Activated T-cell treated with anti-CD3 and anti-CD28 coated beads for 4 hours (primary cell): ENCODE measurements around the gene FHL3.
"Not testable (repeated sequence)": the region's sequence is repeated elsewhere in the genome, so short reads cannot be mapped to it uniquely, and the experiment has no call there.

Experiments
- DNase-seq: peaks from one replicate; pipeline ENCODE4 v3.0.0-alpha.2; 2020

FHL3 gene

DNA sequence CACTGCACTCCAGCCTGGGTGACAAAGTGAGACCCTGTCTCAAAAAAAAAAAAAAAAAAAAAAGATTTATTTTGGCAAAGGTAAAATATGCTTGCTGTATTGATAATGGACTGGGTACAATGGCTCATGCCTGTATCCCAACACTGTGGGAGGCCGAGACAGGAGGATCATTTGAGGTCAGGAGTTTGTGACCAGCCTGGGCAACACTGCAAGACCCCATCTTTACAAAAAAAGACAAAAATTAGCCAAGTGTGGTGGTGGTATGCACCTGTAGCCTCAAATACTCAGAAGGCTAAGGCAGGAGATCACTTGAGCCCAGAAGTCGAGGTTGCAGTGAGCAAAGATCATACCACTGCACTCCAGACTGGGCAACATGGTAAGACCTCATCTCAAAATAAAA lies 21.8 kb downstream of the FHL3 start:
- no peak for DNase-seq

DNA sequence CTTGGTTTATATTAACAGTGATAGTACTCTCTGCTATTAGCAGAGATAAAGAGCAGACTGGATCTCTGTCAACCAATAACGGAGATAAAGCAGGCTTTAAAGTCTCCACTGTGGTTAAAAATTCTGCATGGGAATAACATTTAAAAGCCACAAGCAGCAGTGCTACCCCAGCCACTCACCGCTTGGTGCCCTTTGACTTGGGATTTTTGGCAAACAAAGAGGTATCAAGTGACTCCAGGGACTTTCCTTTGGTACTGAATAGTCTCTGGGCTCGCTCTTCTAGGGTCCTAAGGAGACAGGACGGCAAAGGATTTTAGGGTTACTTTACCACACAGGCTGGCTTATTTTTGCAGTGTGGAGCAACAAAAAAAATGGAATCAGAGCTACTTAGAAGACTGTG lies 26.8 kb downstream of the FHL3 start:
- no peak for DNase-seq

GRCh38 chr1:37975083-37975482 lies 30.2 kb downstream of the FHL3 start:
- not testable (repeated sequence) for DNase-seq

DNA sequence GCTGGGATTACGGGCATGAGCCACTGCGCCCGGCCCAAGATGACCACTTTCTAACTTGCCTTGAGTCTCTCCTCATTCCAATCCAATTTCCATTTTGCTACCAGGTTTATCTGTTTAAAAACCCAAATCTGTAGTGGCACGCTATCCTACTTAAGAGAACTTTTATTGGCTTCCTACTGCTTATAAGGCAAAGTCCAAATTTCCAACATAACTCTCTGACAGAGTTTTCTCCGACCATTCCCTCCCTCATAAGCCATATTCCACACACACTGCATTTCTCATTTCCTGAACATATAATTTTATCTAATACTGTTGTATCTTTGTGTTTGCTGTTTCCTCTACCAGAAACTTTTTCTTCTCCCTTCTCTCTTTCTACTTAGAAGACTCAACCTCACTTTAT lies 30.7 kb downstream of the FHL3 start:
- DNase-seq: no peak

DNA sequence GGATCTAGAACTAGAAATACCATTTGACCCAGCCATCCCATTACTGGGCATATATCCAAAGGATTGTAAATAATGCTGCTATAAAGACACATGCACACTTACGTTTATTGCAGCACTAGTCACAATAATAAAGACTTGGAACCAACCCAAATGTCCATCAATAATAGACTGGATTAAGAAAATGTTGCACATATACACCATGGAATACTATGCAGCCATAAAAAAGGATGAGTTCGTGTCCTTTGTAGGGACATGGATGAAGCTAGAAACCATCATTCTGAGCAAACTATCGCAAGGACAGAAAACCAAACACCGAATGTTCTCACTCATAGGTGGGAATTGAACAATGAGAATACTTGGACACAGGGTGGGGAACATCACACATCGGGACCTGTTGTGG lies 31.6 kb downstream of the FHL3 start:
- not testable (repeated sequence) for DNase-seq

- no peak for DNase-seq
Measured at GRCh38 chr1:37965301-37965700, 40.0 kb downstream of the FHL3 start.

GRCh38 chr1:37964106-37964505 lies 41.2 kb downstream of the FHL3 start:
- not testable (repeated sequence) for DNase-seq

- no peak for DNase-seq
Measured at GRCh38 chr1:37958690-37959089, 46.6 kb downstream of the FHL3 start.

GRCh38 chr1:37955685-37956084 lies 49.6 kb downstream of the FHL3 start:
- DNase-seq: no peak

GRCh38 chr1:37954316-37954971 lies 50.9 kb downstream of the FHL3 start:
- no peak for DNase-seq

DNA sequence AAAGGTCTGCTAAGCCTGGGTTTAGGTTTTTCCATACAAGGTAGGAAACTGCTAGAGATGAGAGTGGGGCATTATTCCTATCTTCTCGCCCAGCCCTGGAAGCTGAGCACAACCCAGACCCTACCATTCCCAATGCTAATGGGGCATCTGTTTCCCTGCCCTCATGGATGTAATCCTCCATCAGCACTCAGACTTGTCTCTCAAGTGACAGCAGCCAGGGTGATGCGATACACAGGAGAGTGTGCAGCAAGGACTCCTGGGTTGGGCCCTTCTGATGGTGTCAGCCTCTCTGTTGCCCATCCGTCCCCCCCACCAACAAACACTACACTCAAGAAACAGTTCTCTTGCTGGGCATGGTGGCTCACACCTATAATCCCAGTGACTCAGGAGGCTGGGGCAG lies 52.6 kb downstream of the FHL3 start:
- DNase-seq: no peak

- no peak for DNase-seq
Measured at GRCh38 chr1:37951783-37952624, 53.3 kb downstream of the FHL3 start.

DNA sequence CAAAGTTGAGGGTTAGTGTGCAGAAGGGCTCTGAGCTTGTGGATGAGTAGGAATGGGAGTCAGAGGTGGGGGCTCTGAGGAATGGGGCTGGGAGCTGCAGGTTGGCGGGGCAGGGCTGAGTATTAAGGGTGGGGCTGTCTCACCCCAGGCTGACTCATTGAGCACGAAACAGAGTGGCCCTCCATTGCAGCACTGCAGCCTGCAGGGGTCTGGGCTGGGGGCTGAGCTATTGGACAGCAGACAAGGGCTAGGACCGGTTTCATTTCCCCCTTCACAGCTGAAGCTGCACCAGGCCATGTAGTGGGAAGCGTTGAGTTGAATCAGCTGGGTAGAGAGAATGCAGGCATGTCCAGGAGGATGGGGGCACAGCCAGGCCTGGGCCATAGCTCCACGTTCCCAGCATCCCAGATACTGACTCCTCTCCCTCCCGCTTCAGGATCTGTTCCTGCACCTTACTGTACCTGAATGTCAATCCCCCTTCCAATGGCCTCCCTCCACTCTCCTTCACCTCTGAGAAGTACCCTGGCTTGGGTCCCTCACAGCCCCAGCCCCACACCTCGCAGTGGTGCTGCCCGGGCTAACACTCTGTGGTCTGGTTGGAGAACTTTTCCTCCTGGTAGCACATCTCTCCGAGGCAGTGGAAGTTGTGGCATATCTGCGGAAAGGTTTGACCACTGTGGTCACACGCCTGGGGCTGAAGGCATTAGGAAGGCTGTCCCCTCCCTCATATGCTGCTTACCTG lies 54.1 kb downstream of the FHL3 start:
- no peak for DNase-seq

DNA sequence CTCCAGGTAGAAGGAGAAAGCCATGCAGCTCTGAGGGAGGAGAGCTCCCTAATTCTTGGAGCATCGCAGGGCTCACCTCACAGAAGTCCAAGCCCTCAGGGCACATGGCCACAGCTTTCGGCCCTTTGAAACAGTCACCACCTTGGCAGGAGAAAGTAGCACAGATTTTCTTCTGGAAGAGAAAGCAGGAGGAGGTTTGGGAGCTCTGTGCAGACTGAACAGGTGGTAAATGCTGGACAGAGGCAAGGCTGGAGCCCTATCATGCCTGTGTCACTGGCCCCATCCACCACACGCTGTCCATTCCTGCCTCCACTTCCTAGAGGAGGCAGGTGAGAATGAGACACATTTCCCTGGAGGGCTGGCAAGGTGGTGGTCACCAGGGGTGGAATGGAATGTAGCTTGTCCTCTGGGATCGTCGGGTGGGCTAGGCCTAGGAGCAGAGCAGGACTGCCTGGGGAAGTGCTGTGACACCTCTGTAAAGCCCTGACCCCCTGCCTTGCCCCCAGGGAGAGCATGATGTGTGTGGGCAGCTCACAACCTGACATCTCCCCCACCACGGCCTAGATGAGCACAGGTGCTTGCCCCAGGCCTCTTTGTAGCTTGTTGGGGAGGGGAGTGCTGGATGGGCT lies 55.7 kb downstream of the FHL3 start:
- DNase-seq: no peak

GRCh38 chr1:37948841-37949240 lies 56.5 kb downstream of the FHL3 start:
- no peak for DNase-seq

DNA sequence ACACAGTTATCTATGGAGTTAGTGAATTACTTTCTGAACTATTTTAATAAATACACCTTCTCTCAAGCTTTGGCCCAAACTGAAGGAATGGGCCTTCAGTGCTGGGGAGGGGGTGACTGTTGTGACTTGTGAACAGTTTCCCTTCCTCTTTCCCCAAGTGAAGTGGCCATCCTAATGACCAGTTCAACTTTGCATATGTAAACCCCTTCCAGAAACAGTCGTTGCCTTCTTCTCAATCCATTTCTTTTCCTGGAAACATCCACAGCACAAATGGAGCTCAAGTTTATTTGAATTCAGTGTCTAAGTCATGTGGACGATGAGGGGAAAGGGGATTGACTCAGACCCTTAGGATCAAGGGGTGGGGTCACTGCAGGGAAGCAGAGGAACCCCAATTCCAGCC lies 57.1 kb downstream of the FHL3 start:
- no peak for DNase-seq

GRCh38 chr1:37947364-37947763 lies 58.0 kb downstream of the FHL3 start:
- DNase-seq: no peak
